ENCODE results near the gene ERFE.

The ERFE gene

DNA sequence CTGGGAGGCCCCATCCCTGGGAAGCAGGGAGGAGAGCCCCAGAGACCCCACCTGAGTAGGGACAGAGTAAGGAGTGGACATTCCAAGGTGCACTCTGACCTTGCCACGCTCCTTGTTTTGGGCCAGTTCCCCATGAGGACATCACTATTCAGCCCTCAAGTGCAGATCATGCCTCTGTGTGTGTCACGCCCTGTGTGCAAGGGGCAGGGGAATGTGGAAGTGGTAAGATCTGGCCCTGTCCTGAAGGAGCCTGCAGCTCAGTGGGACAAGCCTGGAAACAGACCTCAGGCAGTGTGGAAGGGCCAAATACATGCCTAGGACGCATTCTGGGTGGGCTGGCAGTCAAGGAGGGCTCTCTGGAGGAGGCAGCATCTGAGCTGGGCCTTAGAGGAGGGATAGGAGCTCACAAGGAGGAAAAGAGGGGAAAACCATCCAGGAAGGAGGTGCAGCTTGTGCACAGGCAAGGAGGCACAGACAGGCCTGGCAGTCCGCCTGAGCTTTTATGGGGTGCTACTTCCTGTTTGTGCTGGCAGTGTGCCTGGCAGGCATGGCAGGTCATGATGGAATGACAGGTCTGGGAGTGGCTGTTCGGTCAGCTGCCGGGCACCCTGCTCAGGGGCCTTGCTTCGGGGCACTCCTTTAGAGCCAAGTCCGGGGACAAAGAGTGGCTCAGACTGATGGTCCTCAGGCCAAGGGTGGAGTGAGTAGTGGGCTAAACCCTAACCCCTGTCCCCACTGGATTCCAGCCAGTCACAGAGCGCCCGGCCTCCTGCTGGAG is 17.0 kb upstream of the ERFE start:
- no peak for TF ChIP-seq CTCF (IDR thresholded peaks at IDR 0.05)
- Histone ChIP-seq H3K4me1 (ENCODE audit: control insufficient read depth in 1 of 2, insufficient read depth in 1 of 2, low read depth in 1 of 2, low read length in 1 of 2) (peaks cover 6 to 9% of the 10 kb centered on the region in 2 experiments), H3K27ac (no peak overlapping the region), H3K4me3 (ENCODE audit: low read depth in 1 of 2, low read length in 1 of 2) (no peak overlapping the region), H3K9me3 (no peaks in the 10 kb centered on the region), H3K27me3 (no peaks in the 10 kb centered on the region), H3K36me3 (no peaks in the 10 kb centered on the region)

DNA sequence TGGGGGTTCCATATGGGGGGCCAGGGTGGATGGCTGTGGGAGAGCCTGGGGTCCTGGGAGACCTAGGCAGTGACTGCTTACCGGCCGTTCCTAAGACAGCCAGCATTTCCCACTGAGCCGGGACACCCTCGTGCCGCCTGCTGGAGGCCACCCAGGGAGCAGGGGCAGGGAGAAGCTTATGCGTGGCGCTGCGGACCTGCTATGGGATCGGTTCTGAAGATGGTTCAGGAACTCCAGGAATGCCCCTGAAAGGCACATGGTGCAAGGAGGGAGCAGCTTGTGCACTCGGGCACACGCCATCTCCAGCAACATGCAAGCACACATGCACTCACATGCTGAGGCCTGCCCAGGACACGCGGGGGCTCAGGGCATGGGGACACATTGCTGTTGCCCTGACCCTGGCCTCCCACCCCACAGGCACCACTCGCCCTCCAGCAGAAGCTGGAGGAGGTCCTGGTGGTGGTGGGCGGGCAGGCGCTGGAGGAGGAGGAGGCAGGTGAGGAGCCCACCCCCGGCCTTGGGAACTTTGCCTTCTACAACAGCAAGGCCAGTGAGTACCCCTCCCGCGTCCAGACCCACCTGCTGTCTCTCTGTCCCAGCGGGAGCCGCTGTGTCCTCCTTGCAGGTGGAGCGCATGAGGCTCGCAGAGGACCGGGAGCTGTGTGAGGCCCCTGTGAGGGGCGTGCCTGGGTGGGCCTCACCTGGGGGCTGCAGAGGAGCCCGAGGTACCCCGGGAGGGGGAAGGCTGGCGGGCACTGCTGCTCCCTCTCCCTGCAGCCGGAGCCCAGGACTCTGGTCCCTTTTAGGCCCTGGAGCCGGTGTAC is 16.2 kb upstream of the ERFE start:
- Histone ChIP-seq H3K4me1 (ENCODE audit: control insufficient read depth in 1 of 2, insufficient read depth in 1 of 2, low read depth in 1 of 2, low read length in 1 of 2) (peaks cover 0 to under 1% of the 10 kb centered on the region in 2 experiments), H3K36me3 (no peaks in the 10 kb centered on the region), H3K4me3 (ENCODE audit: low read depth in 1 of 2, low read length in 1 of 2) (no peak overlapping the region), H3K9me3 (no peaks in the 10 kb centered on the region), H3K27ac (no peak overlapping the region), H3K27me3 (no peaks in the 10 kb centered on the region)
- TF ChIP-seq CTCF (IDR thresholded peaks at IDR 0.05) = no peak

- H3K27ac ChIP-seq = no peak overlapping the region
- H3K36me3 ChIP-seq = no peaks in the 10 kb centered on the region
- no peaks in the 10 kb centered on the region for H3K9me3 ChIP-seq
- no peak for TF ChIP-seq CTCF (IDR thresholded peaks at IDR 0.05)
- H3K27me3 ChIP-seq = no peaks in the 10 kb centered on the region
- H3K4me3 ChIP-seq (ENCODE audit: low read depth in 1 of 2, low read length in 1 of 2) = no peak overlapping the region
- no peaks in the 10 kb centered on the region for H3K4me1 ChIP-seq (ENCODE audit: control insufficient read depth in 1 of 2, insufficient read depth in 1 of 2, low read depth in 1 of 2, low read length in 1 of 2)
These were observed 15.4 kb upstream of the ERFE start for GRCh38 chr2:238143239-238143951.

DNA sequence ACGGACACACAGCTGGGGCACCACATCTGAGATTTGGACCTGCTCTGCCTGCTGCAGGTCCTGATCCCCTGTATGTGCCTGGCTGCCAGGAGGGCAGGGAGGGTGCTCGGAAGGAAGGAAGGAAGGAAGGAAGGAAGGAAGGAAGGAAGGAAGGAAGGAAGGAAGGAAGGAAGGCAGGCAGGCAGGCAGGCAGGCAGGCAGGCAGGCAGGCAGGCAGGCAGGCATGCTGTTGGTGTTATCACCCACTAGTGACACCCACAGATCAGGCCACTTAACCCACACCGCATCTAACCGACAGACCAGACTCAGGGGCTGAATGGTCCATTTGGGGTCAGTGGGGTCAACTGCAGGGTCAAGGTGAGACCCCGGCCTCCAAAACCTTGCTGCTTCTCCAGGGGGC is 14.5 kb upstream of the ERFE start:
- no peaks in the 10 kb centered on the region for H3K27me3 ChIP-seq
- H3K4me3 ChIP-seq (ENCODE audit: low read depth in 1 of 2, low read length in 1 of 2) = no peak overlapping the region
- no peak overlapping the region for H3K27ac ChIP-seq
- H3K4me1 ChIP-seq (ENCODE audit: control insufficient read depth in 1 of 2, insufficient read depth in 1 of 2, low read depth in 1 of 2, low read length in 1 of 2) = no peaks in the 10 kb centered on the region
- no peaks in the 10 kb centered on the region for H3K36me3 ChIP-seq
- H3K9me3 ChIP-seq = no peaks in the 10 kb centered on the region
- no peak for TF ChIP-seq CTCF (IDR thresholded peaks at IDR 0.05)

DNA sequence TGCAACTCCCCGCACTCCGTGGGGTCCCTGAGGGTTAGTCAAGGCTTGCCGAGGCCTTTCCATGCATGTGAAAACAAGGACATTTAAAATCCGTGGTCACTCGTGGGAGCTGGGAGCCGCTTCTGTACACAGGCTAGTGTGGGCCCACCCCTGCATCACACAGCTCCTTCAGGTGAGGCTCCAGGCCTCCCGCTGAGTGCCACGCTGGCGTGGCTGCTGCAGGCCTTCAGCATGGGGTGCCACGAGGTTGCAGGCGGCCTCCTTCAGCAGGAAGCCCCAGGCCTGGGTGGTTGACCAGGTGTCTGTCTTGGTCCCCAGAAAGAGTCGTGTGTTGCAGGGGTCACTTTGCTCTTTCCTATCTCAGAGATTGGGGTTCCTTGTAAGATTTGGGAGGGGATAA is 13.7 kb upstream of the ERFE start:
- no peak overlapping the region for H3K27ac ChIP-seq
- no peak overlapping the region for H3K4me3 ChIP-seq (ENCODE audit: low read depth in 1 of 2, low read length in 1 of 2)
- H3K4me1 ChIP-seq (ENCODE audit: control insufficient read depth in 1 of 2, insufficient read depth in 1 of 2, low read depth in 1 of 2, low read length in 1 of 2) = no peaks in the 10 kb centered on the region
- TF ChIP-seq CTCF (IDR thresholded peaks at IDR 0.05) = no peak
- no peaks in the 10 kb centered on the region for H3K36me3 ChIP-seq
- H3K9me3 ChIP-seq = no peaks in the 10 kb centered on the region
- H3K27me3 ChIP-seq = no peaks in the 10 kb centered on the region

Measured in neutrophil (primary cell).